WI38 (cell line): ENCODE measurements around the gene GPR68.

ENCODE experiments used
- H3K4me3 ChIP-seq: 2 replicates; pipeline ENCODE4 v1.5.1; 2011; ENCODE audit warnings: low read depth, mild to moderate bottlenecking, control low read depth, low read length
- TF ChIP-seq, protein P1 (sequence below): IDR thresholded peaks from 2 replicates; pipeline ENCODE4 v1.5.1; 2012; ENCODE audit warnings: low read depth, mild to moderate bottlenecking, control low read depth, low read length

GPR68 gene

DNA sequence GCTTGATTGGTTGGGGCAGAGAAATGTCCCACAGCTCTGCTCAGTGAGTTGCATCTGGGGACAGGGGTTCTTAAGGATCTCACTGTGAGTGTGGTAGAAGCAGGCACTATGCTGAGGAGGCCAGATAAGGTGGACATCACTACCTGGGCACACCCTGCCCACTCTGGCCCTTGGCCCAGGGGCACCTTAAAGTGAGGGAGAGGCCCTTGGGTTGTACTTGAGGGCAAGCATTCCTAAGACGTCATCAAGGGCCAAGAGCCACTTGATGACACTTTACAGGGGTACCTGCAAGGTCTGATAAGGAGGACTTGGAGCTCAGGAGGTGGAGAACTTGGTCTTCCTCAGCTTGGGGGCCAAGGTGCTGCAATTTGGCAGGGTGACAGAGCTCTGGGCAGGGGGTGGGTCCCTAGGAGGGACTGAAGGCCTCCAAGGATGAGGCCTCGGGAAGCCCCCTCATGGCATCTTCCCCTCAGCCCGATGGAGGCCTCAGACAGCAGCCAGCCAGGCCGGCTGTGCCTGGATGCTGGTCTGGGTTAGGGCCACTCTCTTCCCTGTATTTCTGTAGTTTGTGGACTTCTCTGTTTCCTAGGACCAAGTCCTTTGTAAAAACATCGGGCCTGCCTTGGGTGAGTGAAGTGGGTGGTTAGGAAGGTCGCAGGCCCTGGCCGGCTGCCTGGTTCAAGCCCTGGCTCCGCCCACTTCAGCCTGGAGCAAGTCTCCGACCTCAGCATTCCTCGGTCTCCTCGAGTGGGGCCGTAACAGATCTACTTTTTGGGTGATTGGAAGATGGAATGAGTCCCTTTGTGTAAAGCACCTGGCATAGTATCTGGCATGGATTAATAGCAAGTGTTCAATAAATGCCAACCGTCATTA lies 24.8 kb downstream of the GPR68 start:
- TF ChIP-seq, protein P1, sequence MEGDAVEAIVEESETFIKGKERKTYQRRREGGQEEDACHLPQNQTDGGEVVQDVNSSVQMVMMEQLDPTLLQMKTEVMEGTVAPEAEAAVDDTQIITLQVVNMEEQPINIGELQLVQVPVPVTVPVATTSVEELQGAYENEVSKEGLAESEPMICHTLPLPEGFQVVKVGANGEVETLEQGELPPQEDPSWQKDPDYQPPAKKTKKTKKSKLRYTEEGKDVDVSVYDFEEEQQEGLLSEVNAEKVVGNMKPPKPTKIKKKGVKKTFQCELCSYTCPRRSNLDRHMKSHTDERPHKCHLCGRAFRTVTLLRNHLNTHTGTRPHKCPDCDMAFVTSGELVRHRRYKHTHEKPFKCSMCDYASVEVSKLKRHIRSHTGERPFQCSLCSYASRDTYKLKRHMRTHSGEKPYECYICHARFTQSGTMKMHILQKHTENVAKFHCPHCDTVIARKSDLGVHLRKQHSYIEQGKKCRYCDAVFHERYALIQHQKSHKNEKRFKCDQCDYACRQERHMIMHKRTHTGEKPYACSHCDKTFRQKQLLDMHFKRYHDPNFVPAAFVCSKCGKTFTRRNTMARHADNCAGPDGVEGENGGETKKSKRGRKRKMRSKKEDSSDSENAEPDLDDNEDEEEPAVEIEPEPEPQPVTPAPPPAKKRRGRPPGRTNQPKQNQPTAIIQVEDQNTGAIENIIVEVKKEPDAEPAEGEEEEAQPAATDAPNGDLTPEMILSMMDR = no peak
- no peak overlapping the region for H3K4me3 ChIP-seq

DNA sequence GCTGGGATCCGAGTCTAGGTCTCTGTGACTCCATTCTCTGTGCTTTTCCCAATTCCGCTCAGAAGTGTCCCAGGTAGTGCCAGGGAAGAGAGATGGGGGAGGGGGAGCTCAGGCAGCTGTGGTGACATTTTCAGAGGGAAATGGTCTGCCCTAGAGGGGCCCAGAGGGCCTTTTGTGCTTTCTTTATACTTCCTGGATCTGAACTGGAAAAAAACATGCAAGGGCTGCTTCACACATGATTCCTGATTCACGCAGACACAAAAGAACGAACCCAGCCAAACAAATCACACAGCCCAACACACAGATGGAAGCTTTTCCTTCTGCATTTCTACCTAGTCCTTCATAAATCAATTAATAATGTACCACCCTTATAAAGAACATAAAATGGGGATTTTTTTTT lies 26.5 kb downstream of the GPR68 start:
- TF ChIP-seq, protein P1 = no peak
- H3K4me3 ChIP-seq = no peak overlapping the region

DNA sequence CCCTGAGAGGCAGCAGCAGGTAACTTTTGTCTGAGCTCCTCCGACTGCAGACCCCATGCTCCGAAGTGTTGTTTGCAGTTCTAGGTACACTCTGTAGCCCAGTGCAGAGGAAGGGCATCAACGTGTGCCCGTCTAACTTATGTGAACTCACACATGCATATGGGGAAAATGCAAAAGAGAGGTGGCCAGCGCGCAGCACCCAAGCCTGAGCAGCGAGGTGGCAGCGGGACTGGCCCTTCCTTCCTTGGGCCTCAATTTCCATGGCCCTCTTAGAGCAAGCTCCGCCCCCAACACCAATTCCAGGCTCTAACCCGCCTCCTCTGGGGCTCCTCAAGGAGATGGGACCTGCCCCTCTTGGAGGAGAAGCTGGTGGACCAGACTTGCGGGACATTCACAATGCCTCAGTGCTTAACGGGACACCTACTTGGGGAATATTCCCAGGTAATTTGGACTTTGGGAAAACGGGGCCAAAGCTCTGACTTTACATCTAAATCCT lies 27.7 kb downstream of the GPR68 start:
- TF ChIP-seq, protein P1 = no peak

DNA sequence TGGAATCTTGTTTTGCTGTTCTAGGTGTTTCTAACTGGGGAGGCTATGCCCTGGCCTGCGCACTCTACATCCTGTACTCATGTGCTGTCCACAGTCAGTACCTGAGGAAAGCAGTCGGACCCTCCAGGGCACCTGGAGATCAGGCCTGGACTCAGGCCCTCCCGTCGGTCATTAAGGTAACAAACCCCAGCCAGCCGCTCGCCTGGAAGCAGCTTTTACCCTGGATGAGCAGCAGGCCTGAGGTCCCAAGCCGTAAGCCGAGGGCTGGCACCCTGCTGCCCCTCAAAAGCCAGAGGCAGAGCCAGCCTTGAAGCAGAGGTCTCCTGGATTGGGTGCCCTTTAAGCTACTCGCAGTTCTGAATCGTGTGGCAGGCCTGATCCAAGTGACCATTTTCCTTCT lies 29.1 kb downstream of the GPR68 start:
- TF ChIP-seq, protein P1 = no peak
- no peak overlapping the region for H3K4me3 ChIP-seq

More for the DNA sequence above, 27.7 kb downstream of the GPR68 start:
- H3K4me3 ChIP-seq = no peak overlapping the region

DNA sequence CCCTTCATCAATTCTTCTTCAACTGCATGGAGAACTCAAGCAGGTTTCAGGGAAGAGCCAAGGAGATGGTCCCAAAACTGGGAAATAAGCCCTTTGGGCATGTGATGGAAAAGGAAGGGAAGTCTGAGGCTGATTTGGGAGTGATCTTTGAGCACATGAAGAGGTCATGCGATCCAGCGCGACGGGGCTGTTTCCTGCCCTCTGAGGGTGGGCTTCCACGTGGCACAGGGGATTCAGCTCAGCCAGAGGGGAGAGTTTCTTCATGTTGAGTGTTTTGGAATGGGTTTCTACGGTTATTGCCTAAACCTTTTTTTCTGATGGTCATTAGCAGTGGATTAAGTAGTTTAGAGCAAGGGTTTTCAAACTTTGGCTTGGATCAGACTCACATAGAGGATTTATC lies 30.2 kb downstream of the GPR68 start:
- TF ChIP-seq, protein P1 = no peak
- H3K4me3 ChIP-seq = no peak overlapping the region

DNA sequence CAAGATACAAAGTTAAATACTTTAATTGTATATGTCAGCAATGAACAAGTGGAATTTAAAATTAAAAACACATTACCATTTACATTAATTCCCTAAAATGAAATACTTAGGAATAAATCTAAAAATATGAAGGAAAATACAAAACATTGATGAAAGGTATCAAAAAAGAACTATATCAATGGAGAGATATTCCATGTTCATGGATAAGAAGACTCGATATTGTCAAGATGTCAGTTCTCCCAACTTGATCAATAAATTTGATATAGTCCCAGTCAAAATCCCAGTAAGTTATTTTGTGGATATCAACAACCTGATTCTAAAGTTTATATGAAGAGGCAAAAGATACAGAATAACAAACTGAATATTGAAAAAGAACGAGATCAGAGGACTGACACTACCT lies 33.5 kb downstream of the GPR68 start:
- H3K4me3 ChIP-seq = no peak overlapping the region
- TF ChIP-seq, protein P1 = no peak

DNA sequence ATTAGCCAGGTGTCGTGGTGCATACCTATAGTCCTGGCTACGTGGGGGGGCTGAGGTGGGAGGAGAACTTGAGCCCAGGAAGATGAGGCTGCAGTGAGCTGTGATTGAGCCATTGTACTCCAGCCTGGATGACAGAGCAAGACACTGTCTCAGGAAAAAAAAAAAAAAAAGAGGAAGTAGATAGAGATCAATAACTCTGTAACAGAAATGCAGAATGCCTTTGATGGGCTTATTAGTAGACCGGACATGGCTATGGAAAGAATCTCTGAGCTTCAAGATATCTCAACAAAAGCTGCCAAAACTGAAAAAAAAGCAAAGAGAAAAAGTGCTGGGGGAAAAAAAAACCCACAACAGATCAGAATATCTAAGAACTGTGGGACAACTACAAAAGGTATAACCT lies 37.5 kb downstream of the GPR68 start:
- no peak overlapping the region for H3K4me3 ChIP-seq
- TF ChIP-seq, protein P1 = no peak
